ENCODE results near the gene ENPP4.

ENPP4 gene

DNA sequence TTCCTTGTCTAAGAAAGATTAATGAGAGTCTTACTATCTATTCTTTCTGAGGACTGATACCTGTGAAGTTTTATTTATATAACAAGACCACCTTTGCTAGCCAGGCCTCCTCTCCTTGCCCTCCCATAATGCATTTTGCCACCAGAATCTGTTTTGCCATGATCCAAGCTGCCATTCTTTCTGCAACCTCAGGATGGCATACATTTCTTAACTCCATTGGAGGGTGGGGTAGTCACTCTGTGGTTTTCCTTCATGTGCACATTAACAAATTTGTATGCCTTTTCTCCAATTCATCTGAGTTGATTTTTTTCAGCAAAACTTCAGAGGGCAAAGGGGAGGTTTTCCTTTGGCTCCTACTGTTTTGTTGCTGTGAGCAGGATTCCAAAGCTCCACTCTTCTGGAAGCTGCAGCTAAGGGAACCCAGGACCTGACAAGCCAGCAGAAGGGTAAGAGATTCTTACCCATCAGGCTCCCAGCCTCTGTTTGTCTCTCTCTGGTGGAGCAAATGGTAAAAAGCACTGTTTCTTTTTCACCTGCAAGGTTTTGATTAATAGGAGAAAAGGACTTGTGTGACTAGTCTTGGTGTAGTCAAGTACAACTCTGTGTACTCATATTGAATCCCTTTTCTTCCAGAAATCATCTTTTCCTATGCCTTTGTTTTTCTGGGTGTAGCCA lies 26.2 kb upstream of the ENPP4 start:
- ATAC-seq: no peak
- no peak for TF ChIP-seq CSDC2 (CRISPR knock-in tag; IDR thresholded peaks at IDR 0.05)
- TF ChIP-seq, protein P1, sequence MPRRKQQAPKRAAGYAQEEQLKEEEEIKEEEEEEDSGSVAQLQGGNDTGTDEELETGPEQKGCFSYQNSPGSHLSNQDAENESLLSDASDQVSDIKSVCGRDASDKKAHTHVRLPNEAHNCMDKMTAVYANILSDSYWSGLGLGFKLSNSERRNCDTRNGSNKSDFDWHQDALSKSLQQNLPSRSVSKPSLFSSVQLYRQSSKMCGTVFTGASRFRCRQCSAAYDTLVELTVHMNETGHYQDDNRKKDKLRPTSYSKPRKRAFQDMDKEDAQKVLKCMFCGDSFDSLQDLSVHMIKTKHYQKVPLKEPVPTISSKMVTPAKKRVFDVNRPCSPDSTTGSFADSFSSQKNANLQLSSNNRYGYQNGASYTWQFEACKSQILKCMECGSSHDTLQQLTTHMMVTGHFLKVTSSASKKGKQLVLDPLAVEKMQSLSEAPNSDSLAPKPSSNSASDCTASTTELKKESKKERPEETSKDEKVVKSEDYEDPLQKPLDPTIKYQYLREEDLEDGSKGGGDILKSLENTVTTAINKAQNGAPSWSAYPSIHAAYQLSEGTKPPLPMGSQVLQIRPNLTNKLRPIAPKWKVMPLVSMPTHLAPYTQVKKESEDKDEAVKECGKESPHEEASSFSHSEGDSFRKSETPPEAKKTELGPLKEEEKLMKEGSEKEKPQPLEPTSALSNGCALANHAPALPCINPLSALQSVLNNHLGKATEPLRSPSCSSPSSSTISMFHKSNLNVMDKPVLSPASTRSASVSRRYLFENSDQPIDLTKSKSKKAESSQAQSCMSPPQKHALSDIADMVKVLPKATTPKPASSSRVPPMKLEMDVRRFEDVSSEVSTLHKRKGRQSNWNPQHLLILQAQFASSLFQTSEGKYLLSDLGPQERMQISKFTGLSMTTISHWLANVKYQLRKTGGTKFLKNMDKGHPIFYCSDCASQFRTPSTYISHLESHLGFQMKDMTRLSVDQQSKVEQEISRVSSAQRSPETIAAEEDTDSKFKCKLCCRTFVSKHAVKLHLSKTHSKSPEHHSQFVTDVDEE (CRISPR knock-in tag; IDR thresholded peaks at IDR 0.05): no peak
- TF ChIP-seq ARNTL (CRISPR knock-in tag; IDR thresholded peaks at IDR 0.05; ENCODE audit: borderline replicate concordance, low read depth): no peak
- no peak for TF ChIP-seq ZC3H10 (CRISPR knock-in tag; IDR thresholded peaks at IDR 0.05)
- no peak for TF ChIP-seq ISL1 (CRISPR knock-in tag; IDR thresholded peaks at IDR 0.05)
- TF ChIP-seq, protein P2, sequence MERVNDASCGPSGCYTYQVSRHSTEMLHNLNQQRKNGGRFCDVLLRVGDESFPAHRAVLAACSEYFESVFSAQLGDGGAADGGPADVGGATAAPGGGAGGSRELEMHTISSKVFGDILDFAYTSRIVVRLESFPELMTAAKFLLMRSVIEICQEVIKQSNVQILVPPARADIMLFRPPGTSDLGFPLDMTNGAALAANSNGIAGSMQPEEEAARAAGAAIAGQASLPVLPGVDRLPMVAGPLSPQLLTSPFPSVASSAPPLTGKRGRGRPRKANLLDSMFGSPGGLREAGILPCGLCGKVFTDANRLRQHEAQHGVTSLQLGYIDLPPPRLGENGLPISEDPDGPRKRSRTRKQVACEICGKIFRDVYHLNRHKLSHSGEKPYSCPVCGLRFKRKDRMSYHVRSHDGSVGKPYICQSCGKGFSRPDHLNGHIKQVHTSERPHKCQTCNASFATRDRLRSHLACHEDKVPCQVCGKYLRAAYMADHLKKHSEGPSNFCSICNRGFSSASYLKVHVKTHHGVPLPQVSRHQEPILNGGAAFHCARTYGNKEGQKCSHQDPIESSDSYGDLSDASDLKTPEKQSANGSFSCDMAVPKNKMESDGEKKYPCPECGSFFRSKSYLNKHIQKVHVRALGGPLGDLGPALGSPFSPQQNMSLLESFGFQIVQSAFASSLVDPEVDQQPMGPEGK (CRISPR knock-in tag; IDR thresholded peaks at IDR 0.05; ENCODE audit: borderline replicate concordance): no peak

DNA sequence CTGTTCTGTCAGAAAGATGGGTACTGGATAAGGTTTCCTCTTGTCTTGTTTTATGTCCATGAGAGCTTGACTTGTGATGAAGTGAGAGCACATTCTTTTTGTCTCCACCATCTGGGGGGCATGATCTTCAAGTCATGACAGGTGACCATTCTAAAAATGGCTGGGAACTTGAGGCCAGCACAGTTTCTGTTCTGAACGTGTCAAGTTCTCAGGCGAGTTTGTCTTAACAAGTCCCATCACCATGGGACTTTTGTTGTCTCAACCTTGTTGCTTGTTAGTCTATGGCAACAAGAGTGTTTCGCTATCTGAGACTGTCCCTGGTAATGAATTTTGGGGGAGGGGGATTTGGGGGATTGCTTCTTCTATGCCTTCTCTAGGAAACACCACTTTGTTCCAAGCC lies 25.6 kb upstream of the ENPP4 start:
- TF ChIP-seq RARB (CRISPR knock-in tag; IDR thresholded peaks at IDR 0.05) (no peak), OSR1 (CRISPR knock-in tag; IDR thresholded peaks at IDR 0.05) (no peak), ESRRG (CRISPR knock-in tag; IDR thresholded peaks at IDR 0.05) (no peak), ZFP30 (CRISPR knock-in tag; IDR thresholded peaks at IDR 0.05) (no peak), ISL1 (CRISPR knock-in tag; IDR thresholded peaks at IDR 0.05) (no peak), TOX (CRISPR knock-in tag; IDR thresholded peaks at IDR 0.05; ENCODE audit: borderline replicate concordance) (no peak), ZNF70 (CRISPR knock-in tag; IDR thresholded peaks at IDR 0.05) (no peak), SNAI2 (CRISPR knock-in tag; IDR thresholded peaks at IDR 0.05) (no peak), ARNTL (CRISPR knock-in tag; IDR thresholded peaks at IDR 0.05; ENCODE audit: borderline replicate concordance, low read depth) (no peak), GLIS3 (CRISPR knock-in tag; IDR thresholded peaks at IDR 0.05) (no peak)
- TF ChIP-seq, protein P3, sequence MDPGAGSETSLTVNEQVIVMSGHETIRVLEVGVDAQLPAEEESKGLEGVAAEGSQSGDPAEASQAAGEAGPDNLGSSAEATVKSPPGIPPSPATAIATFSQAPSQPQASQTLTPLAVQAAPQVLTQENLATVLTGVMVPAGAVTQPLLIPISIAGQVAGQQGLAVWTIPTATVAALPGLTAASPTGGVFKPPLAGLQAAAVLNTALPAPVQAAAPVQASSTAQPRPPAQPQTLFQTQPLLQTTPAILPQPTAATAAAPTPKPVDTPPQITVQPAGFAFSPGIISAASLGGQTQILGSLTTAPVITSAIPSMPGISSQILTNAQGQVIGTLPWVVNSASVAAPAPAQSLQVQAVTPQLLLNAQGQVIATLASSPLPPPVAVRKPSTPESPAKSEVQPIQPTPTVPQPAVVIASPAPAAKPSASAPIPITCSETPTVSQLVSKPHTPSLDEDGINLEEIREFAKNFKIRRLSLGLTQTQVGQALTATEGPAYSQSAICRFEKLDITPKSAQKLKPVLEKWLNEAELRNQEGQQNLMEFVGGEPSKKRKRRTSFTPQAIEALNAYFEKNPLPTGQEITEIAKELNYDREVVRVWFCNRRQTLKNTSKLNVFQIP (CRISPR knock-in tag; IDR thresholded peaks at IDR 0.05; ENCODE audit: borderline replicate concordance, low read depth): no peak
- ATAC-seq: no peak

DNA sequence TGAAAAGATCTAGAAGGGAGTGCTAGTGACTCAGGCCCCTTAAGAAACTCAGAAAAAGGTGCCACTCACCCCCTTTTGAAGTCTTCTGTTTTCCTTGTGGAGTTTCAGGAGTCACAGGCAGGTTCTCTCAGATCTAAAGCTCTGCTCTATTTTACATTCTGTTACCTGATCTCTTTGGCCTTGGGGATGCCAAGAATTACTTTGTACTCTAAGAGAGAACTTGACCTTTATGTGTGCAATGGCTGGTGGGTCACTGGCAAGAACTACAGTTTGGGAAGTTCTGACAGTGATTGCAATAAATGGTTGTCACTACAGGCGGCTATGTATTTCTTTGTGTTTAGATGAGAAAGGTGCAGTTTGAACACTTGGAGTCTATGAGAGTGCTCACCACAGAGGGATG lies 24.2 kb upstream of the ENPP4 start:
- ATAC-seq: no peak
- TF ChIP-seq, protein P1 (CRISPR knock-in tag; IDR thresholded peaks at IDR 0.05): no peak
- TF ChIP-seq ZFP30 (CRISPR knock-in tag; IDR thresholded peaks at IDR 0.05) (no peak), BACH2 (CRISPR knock-in tag; IDR thresholded peaks at IDR 0.05; ENCODE audit: borderline replicate concordance) (no peak), TCF4 (CRISPR knock-in tag; IDR thresholded peaks at IDR 0.05; ENCODE audit: borderline replicate concordance) (no peak), ESRRG (CRISPR knock-in tag; IDR thresholded peaks at IDR 0.05) (no peak), ISL1 (CRISPR knock-in tag; IDR thresholded peaks at IDR 0.05) (no peak), OSR1 (CRISPR knock-in tag; IDR thresholded peaks at IDR 0.05) (no peak), CSDC2 (CRISPR knock-in tag; IDR thresholded peaks at IDR 0.05) (no peak), ZNF8 (CRISPR knock-in tag; IDR thresholded peaks at IDR 0.05) (no peak), ZNF70 (CRISPR knock-in tag; IDR thresholded peaks at IDR 0.05) (no peak), GLIS3 (CRISPR knock-in tag; IDR thresholded peaks at IDR 0.05) (no peak), ZFP3 (CRISPR knock-in tag; IDR thresholded peaks at IDR 0.05) (no peak), TOX (CRISPR knock-in tag; IDR thresholded peaks at IDR 0.05; ENCODE audit: borderline replicate concordance) (no peak), SNAI2 (CRISPR knock-in tag; IDR thresholded peaks at IDR 0.05) (no peak)
- TF ChIP-seq, protein P2 (CRISPR knock-in tag; IDR thresholded peaks at IDR 0.05; ENCODE audit: borderline replicate concordance): no peak
- TF ChIP-seq, protein P3 (CRISPR knock-in tag; IDR thresholded peaks at IDR 0.05; ENCODE audit: borderline replicate concordance, low read depth): no peak

Data from SK-N-SH treated with all-trans-retinoic acid at 6 μM for 48 hours (cell line).